ENCODE measurements around the gene PCSK6. TPM values are rescaled to one million over a fixed set of nuclear protein-coding genes. Genes with fewer than 3 reads are reported as not detected.
"Not testable (repeated sequence)": the region's sequence is repeated elsewhere in the genome, so short reads cannot be mapped to it uniquely, and the experiment has no call there.

PCSK6 gene
- total RNA-seq, 1 experiment from 2014 or later: 11.5 TPM

DNA sequence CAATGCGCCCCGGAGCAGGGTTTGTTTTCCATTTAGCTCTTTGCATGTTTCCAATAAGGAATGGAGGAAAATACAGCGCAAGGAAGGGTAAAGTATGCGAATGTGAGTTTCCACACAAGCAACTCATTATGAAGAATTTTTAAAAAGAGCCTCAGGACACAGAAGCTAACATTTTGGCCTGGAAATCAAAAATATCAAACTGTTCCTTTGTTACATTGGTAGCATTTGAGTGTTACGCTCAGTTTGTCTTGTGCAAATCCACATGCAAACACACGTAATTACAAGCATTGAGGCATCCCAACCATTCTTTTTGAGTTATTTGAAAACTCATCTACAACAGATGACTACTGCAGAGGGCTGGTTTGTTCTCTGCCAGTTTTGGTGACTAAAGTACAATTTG is 101.5 kb downstream of the PCSK6 start:
- DNase-seq (ENCODE audit: low read depth, low spot score): no peak
- in situ Hi-C loops (cut with HindIII; ENCODE audit: low pct_unique_long_range_greater_than_20kb, low sequenced_read_pairs): no loop called here

DNA sequence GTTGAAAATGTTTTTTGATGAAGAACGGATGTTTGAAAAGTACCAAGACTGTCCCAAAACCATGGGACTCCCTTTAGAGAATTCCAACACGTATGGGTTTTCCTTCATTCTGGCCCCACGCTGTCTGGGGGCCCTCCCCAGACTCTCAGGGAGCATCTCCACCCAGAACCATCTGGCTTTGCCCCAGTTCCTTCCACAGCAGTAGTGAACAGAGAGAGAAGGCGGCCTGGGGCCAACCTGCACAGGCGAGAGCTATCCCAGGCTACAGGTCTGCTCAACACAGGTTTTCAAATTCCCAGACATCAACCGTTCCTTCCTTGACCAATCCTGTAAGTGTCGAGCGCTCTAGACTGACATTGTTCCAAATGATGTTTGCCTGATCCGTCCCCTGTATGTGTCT is 101.9 kb downstream of the PCSK6 start:
- DNase-seq (ENCODE audit: low read depth, low spot score): no peak
- in situ Hi-C loops (cut with HindIII; ENCODE audit: low pct_unique_long_range_greater_than_20kb, low sequenced_read_pairs): no loop called here

DNA sequence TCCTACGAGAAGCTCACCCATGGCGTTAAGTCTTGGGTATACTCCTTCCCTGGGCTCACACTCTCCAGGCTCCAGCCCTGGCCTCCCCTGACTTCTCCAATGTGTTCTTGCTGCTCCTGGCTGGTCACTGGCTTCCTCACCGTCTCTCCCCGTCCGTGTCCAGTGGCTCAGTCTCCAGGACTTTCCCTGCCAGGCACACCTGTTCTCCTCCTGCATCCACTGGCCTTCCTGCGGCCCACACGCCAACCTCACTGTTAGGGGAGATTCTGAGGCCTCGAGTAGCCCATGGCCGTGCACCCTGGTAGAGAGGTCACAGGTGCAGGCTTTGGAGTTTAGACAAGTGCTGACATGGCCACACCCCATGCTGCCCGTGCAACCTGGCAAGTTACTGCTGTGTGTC is 102.5 kb downstream of the PCSK6 start:
- no peak for DNase-seq (ENCODE audit: low read depth, low spot score)
- in situ Hi-C loops (cut with HindIII; ENCODE audit: low pct_unique_long_range_greater_than_20kb, low sequenced_read_pairs): no loop called here

DNA sequence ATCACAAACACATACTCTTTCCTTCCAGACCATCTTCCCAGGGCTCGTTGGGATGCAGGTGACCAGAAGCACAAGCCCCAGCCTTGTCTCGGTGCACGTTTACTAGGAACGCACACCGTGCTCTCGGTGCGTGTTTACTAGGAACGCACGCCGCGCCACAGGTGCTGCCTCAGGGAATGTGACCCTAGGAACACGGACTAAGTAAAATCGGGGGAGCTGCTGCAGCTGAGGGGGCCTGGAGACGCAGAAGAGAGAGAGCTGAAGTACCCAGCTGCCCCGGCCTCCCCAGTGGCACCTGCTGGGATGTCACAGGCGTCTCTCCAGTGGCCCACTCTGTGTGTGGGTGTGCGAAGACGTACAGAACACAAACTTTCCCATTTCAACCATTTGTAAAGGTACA is 103.5 kb downstream of the PCSK6 start:
- in situ Hi-C loops (cut with HindIII; ENCODE audit: low pct_unique_long_range_greater_than_20kb, low sequenced_read_pairs): no loop called here
- no peak for DNase-seq (ENCODE audit: low read depth, low spot score)

DNA sequence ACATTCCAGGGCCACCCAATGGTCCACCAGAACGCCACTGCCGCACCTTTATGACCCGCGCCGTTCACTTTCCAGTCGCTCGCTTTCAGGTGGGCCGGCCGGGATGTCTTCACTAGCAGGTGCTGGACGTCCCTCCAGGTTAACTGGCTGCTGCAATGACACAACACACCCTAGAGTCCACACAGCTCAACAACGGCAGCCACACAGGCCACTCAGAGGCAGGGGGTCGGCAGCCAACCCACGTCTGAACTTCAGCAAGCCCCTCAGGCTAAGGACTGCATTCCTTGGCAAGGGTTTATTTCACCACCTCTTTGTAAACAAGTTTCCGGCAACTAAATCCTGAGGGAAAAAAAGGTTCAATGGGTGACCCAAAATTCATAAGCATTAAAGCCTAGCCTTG is 105.2 kb downstream of the PCSK6 start:
- in situ Hi-C loops (cut with HindIII; ENCODE audit: low pct_unique_long_range_greater_than_20kb, low sequenced_read_pairs): no loop called here
- DNase-seq (ENCODE audit: low read depth, low spot score): no peak

DNA sequence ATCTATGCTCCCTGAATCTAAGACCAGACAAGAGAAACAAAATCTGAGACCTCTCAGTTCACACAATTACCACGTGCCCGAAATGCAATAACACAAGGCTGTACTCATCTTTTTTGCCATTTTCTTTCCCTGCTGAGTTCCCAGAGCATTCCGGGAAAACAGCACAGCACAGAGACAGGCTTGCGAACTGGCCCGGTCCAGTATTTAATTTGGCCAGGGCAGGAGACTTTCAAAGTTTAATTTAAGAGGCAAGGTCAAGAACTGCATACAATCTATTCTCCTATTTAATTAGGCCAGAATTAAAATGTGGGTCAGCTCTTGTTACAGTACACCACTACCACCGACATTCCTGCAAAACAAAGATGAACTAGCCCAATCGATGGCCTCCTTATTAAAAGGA is 107.0 kb downstream of the PCSK6 start:
- in situ Hi-C loops (cut with HindIII; ENCODE audit: low pct_unique_long_range_greater_than_20kb, low sequenced_read_pairs): no loop called here
- DNase-seq (ENCODE audit: low read depth, low spot score): no peak

DNA sequence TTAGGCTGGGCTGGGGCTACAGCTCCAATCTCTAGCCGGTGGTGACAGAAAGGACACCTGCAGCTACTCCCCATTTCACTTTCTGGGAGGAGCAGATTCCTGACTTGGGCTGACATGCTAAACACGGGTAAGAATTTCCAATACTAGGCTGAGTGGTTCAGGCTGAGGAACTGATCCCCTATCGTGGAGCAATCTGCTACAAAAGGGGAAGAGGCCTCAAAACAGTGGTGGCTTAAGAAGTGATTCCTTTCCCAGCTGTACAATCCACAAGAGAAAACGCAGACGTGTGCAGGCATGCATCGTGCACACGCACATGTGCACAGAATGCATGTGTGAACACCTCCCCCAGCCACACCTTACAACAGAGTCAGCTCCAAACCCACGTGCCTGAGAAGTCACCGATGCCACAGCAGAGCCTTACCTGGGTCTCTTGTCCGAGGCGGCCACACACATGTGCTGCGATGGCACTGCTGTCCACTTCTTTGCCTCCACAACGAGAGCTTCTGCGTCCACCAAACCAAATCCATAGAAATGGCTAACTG is 107.8 kb downstream of the PCSK6 start:
- in situ Hi-C loops (cut with HindIII; ENCODE audit: low pct_unique_long_range_greater_than_20kb, low sequenced_read_pairs): no loop called here
- DNase-seq (ENCODE audit: low read depth, low spot score): no peak

DNA sequence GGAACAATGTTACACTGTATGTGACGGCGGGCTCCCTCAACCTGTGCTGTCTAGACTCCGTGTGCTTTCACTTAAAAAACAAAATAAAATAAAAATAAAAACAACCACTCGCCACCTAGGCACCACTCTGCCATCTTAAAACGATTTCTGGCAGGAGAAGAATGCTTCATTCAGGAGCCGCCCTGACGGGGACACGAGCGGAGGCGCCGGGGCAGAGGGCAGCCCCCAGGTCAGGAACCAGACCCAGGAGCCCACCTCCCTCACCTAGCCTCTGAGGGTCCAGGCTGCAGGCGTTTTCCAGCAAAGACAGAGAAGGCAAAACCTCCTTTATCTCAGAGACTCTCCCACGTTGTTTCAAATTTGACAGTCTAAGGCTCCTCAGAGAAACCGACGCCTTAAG is 109.4 kb downstream of the PCSK6 start:
- DNase-seq (ENCODE audit: low read depth, low spot score): no peak
- in situ Hi-C loops (cut with HindIII; ENCODE audit: low pct_unique_long_range_greater_than_20kb, low sequenced_read_pairs): no loop called here

DNA sequence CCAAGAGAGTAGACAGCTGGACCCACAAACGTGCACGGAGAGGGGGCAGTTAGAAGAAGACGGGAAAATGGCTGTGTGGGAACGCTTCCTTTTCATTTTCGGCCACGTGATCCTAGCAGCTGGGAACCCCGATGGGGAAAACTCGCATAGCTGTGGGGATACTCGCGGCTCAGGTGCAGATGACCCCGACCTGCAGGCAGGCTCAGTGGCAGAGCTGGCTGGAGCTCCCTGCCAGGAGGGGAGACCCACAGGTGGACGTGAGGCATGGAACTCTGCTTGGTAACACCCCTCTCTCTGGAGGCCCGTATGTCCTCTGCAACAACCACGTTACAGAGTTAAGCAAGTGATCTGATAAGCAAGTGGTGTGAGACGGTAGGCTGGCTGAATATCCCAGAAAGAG is 109.9 kb downstream of the PCSK6 start:
- no peak for DNase-seq (ENCODE audit: low read depth, low spot score)
- in situ Hi-C loops (cut with HindIII; ENCODE audit: low pct_unique_long_range_greater_than_20kb, low sequenced_read_pairs): no loop called here

DNA sequence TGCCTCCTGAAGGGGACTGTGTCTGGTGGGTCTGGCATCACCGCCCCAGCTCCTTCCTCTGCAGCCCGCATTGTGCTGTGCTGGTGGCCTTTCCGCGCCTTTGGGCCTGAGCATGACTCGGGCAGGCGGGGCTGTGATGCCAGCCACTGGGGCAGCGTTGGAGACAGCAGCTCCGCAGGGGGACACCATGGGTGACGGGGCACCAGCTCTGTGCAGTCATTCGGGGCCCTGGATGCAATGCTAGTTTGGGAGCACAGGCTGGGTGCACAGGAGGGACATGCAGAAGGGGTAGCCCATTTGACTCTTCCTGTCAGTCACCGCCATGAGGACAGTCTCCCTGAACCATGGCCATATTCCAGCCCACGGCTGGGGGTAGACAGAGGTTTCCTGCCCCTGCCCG is 110.6 kb downstream of the PCSK6 start:
- DNase-seq (ENCODE audit: low read depth, low spot score): no peak
- in situ Hi-C loops (cut with HindIII; ENCODE audit: low pct_unique_long_range_greater_than_20kb, low sequenced_read_pairs): no loop called here

DNA sequence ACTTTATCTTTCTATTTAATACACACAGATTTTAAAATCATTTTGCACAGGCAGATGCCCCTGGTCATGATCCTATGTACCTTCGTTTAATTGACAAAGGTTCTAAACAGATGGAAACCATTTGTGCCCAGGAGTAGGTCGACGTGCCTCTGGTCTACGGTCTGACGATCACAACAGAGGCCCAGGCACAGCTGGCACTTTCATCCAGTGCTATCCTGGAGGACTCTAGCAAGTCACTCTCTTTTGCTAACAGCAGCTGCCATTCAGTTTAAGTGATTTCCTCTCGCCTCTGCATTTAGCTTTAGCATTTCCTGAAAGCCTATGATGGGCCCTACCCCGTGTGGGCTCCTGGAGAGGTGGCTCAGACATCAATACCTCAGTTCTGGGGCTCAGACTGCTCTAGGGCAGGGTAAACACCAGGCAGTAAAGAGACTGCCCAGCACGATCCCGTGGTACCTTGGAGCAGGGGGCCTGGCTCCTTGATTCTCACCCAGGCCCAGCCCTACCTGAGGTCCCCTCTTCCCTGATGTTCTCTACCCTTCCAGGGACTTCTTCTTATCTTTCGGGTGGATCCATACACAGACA is 111.2 kb downstream of the PCSK6 start:
- no peak for DNase-seq (ENCODE audit: low read depth, low spot score)
- in situ Hi-C loops (cut with HindIII; ENCODE audit: low pct_unique_long_range_greater_than_20kb, low sequenced_read_pairs): no loop called here

DNA sequence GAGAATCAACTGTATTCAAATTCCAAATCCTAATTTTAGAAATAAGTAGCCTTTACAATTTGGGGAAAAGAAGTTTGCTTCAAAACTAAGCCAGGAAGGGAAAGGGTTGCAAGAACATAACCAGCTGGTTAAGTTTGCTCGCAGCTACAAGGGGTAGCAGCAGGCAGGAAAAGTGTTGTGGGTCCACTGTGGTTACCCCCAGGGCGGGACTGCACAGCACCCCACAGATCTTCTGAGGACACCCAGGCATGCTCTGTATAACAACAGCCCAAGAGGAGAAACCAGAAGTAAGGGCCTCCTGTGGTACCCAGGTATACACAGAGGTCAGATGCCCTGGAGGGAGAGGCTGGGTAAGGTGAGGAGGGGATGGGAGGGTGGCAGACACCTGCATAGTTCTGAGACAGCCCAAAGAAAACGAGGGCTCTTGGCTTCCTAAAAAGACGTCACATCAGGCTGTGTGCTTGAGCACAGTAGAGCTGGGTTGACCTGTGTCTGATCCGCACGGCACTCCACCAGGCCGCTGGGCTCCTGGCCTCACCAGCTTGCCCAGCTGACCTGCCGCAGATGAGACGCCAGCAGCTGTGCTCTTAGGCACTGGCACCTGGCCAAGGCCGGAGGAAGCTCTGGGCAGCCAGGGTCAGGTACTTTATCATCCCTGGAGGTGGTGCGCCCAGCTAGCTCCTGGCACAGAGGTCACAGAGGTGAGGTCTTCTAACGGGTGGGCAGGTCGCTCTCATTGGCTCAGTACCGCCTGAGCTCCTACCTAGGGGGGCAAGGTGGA is 112.7 kb downstream of the PCSK6 start:
- in situ Hi-C loops (cut with HindIII; ENCODE audit: low pct_unique_long_range_greater_than_20kb, low sequenced_read_pairs): no loop called here
- no peak for DNase-seq (ENCODE audit: low read depth, low spot score)

DNA sequence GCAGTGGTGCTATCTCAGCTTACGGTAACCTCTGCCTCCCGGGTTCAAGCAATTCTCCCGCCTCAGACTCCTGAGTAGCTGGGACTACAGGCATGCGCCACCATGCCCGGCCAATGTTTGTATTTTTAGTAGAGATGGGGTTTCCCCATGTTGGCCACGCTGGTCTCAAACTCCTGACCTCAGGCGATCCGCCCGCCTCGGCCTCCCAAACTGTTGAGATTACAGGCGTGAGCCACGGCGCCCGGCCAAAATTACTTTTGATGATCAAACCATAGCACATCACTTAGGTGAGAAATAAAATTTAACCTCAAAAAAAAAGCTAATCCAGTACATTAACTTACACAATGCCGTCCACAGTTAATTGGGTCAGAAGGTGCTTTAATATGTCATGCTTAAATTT is 114.5 kb downstream of the PCSK6 start:
- in situ Hi-C loops (cut with HindIII; ENCODE audit: low pct_unique_long_range_greater_than_20kb, low sequenced_read_pairs); DNase-seq (ENCODE audit: low read depth, low spot score): not testable (repeated sequence)

DNA sequence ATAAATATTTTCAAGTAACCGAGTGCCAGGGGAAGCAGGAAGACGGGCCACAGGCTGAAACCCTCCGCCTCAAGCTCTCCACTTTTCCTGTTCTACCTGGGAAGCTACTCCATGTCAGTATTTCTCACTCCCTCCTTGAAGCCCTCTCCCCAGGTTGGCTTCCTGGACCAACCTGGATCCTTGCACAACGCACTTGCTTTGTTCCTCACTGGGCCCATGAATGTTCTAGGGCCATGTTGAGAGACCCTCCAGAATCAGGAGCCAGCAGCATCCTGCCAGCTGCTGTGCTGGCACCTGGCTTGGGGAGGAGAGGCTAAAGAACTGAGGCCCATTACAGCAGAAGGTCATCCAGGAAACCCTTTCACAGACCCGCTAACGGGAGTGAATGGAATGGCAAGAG is 115.2 kb downstream of the PCSK6 start:
- in situ Hi-C loops (cut with HindIII; ENCODE audit: low pct_unique_long_range_greater_than_20kb, low sequenced_read_pairs): no loop called here
- no peak for DNase-seq (ENCODE audit: low read depth, low spot score)

DNA sequence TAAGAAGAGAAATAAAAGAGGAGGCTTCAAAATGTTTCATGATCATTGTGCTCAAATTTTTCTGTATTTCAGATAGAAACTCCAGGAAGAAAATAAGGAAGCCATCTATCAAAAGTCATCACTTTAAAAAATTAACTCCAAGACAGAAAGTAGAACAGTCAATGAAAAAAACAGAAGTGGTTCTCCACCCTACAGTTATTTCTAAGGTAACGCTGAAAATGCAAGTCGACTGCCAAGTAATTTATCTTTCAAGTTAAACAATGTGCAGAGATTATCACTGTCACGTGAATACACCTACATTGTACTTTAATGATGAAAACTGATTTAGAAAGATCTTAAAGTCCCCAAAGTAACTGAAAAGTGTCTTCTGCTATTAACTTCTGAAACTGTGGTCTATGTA is 115.9 kb downstream of the PCSK6 start:
- in situ Hi-C loops (cut with HindIII; ENCODE audit: low pct_unique_long_range_greater_than_20kb, low sequenced_read_pairs): no loop called here
- DNase-seq (ENCODE audit: low read depth, low spot score): no peak

DNA sequence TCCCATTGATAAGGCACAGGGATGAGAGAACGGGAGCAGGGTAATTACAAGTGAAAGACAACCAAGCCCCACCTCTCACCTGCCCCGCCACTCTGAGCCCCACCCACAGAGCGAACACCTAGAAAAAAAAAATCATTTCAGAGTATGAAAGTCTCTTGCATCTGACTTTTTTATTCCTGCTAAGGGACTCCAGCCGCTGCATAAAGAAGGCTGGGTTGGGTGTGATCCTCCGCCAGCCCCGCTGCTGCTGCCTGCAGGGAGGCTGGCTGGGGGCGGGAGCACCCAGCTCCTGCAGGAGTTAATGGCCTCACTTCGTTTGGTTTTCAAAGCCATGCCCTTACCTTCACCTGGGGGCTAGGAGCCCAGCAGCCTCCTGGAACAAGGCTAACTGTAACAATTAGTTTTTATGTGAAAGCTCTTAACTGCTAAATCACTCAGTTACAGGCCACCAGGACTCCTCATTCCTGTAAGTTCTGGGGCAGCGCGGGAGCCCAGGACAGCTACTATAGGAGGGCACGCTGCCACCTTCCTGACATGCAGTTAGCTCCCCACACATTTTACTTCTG is 116.5 kb downstream of the PCSK6 start:
- in situ Hi-C loops (cut with HindIII; ENCODE audit: low pct_unique_long_range_greater_than_20kb, low sequenced_read_pairs): no loop called here
- DNase-seq (ENCODE audit: low read depth, low spot score): no peak

DNA sequence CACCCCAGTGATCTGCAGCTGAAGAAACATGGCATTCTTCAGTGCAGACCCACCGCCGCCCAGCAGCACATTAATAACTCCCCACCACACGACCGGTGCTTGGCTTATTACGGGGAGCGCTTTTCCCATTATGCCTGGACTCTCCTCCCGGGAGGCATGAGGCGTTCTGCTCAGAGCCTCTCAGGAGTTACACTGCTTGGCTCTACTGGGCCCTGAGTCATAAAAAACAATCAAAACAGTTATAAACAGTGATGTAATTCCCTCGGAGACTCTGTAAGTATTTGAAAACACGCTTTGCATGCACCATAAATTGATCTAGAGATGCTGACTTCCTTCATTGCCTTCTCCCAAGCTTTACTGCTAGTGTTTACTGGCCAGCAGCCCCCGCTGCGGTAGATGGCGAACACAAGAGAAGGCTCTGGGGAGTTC is 117.3 kb downstream of the PCSK6 start:
- no peak for DNase-seq (ENCODE audit: low read depth, low spot score)
- in situ Hi-C loops (cut with HindIII; ENCODE audit: low pct_unique_long_range_greater_than_20kb, low sequenced_read_pairs): no loop called here

DNA sequence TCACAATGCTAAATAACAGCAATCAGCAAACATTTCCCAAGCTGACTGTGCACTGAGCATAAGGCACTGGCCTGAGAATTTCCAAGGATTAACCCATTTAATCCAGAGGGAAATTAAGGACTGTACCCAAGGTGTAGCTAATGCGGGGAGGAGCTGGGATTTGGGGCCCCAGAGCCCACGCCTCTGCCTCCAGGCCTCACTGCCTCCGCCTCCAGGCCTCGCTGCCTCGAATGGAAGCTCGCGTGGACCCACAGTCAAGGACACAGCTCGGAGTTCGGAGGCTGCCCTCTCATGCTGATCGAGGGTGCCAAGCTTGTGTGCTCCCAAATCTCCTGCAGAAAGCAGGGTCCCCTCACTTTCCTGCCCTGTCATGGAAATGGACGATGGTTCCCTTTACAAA is 118.0 kb downstream of the PCSK6 start:
- DNase-seq (ENCODE audit: low read depth, low spot score): no peak
- in situ Hi-C loops (cut with HindIII; ENCODE audit: low pct_unique_long_range_greater_than_20kb, low sequenced_read_pairs): no loop called here

DNA sequence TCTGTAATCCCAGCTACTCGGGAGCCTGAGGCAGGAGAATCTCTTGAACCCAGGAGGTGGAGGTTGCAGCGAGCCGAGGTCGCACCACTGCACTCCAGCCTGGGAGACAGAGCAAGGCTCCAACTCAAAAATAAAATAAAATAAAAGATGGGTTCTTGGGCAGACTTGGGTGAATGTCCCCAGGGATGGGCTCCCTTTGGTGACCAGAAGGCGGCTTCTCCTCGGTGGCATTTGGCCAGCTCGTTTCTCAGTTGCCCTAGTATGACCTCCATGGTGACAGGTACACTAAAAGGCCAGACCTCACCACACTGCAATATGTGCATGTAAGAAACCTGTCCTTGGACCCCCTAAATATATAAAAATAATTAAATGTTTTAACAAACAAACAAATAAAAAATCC is 118.4 kb downstream of the PCSK6 start:
- in situ Hi-C loops (cut with HindIII; ENCODE audit: low pct_unique_long_range_greater_than_20kb, low sequenced_read_pairs): no loop called here

More for the DNA sequence above, 118.4 kb downstream of the PCSK6 start:
- DNase-seq (ENCODE audit: low read depth, low spot score): no peak
